Caco-2 (cell line): ENCODE measurements around the gene LRRC72. TPM values are rescaled to one million over a fixed set of nuclear protein-coding genes. Genes with fewer than 3 reads are reported as not detected.

Experiments used
- BruUV-seq: library from RNA; stranded (reverse); fragments of 400-500 nt; replicated peaks from 2 replicates; lab custom pipeline; 2021; lab: Mats Ljungman, UMichigan
- CTCF ChIA-PET: fragments of 300-600 bp; sonication (Branson Sonifier 250); formaldehyde crosslinking; loops from one replicate; lab custom pipeline; 2022; ENCODE audit warnings: antibody characterized with exemption; lab: Charles Lee
- POLR2A ChIA-PET: fragments of 300-600 bp; sonication (Branson Sonifier 250); formaldehyde crosslinking; loops from one replicate; lab custom pipeline; 2022; ENCODE audit warnings: antibody characterized with exemption; lab: Charles Lee
- DNase-seq, 2 experiments: peaks; one replicate each; pipeline versions ENCODE4 v3.0.0 to v3.0.0-alpha.2; 2020 to 2022
- H3K27me3 ChIP-seq: replicated peaks from 2 replicates; pipeline ENCODE4 v1.6.0; 2011; ENCODE audit warnings: low read length; ENCODE audit not compliant: control insufficient read depth, insufficient read depth
- H3K36me3 ChIP-seq: 2 replicates; pipeline ENCODE4 v1.5.1; 2011; ENCODE audit warnings: low read length; ENCODE audit not compliant: control insufficient read depth, insufficient read depth
- H3K4me1 ChIP-seq: fragments of 250-450 bp; sonication (Bioruptor Pico); 2 replicates; pipeline ENCODE4 v1.5.1; 2020; ENCODE audit warnings: mild to moderate bottlenecking
- H3K4me3 ChIP-seq: 2 replicates; pipeline ENCODE4 v1.5.1; 2011; ENCODE audit warnings: low read depth, mild to moderate bottlenecking, control low read depth, low read length
- H3K9me3 ChIP-seq: fragments of 250-450 bp; sonication (Bioruptor Pico); 2 replicates; pipeline ENCODE4 v1.5.1; 2020; ENCODE audit warnings: mild to moderate bottlenecking, moderate library complexity
- H3K27ac Mint-ChIP-seq: one replicate; pipeline ENCODE4 v1.8.0; 2022; ENCODE audit warnings: mixed read lengths; ENCODE audit not compliant: unreplicated experiment
- H3K27me3 Mint-ChIP-seq: one replicate; pipeline ENCODE4 v1.8.0; 2022; ENCODE audit warnings: mixed read lengths; ENCODE audit not compliant: insufficient read depth, unreplicated experiment
- H3K36me3 Mint-ChIP-seq: one replicate; pipeline ENCODE4 v1.8.0; 2022; ENCODE audit warnings: mild to moderate bottlenecking, mixed read lengths; ENCODE audit not compliant: insufficient read depth, unreplicated experiment
- H3K4me1 Mint-ChIP-seq: one replicate; pipeline ENCODE4 v1.8.0; 2022; ENCODE audit warnings: low read depth, mixed read lengths; ENCODE audit not compliant: unreplicated experiment
- H3K4me3 Mint-ChIP-seq: one replicate; pipeline ENCODE4 v1.8.0; 2022; ENCODE audit warnings: mild to moderate bottlenecking, moderate library complexity, mixed read lengths; ENCODE audit not compliant: unreplicated experiment
- H3K9me3 Mint-ChIP-seq: one replicate; pipeline ENCODE4 v1.8.0; 2022; ENCODE audit warnings: mixed read lengths; ENCODE audit not compliant: unreplicated experiment
- intact Hi-C: fragments of 100-400 bp; cut with micrococcal nuclease; formaldehyde crosslinking; loops from one replicate; pipeline ENCODE4 v1.10.0; 2022; ENCODE audit not compliant: unreplicated experiment
- total RNA-seq: library from RNA; stranded (reverse); gene quantifications from 2 replicates; pipeline ENCODE4 v1.2.3, GENCODE V29; 2022
- TF ChIP-seq, protein P1 (sequence below), 2 experiments: fragments of 200-600 bp in 1 of 2; IDR thresholded peaks; 1 replicate in 1 of 2; 2 replicates in 1 of 2; pipeline versions ENCODE4 v1.5.1 to v1.8.0; 2011 to 2022; ENCODE audit warnings: antibody characterized with exemption in 1 of 2, control low read depth in 1 of 2, inconsistent platforms in 1 of 2, low read depth in 1 of 2, low read length in 1 of 2, mild to moderate bottlenecking in 1 of 2, moderate library complexity in 1 of 2; ENCODE audit not compliant: insufficient read depth in 1 of 2, severe bottlenecking in 1 of 2, unreplicated experiment in 1 of 2

The LRRC72 gene
- total RNA-seq, 1 experiment from 2014 or later, result not detected

DNA sequence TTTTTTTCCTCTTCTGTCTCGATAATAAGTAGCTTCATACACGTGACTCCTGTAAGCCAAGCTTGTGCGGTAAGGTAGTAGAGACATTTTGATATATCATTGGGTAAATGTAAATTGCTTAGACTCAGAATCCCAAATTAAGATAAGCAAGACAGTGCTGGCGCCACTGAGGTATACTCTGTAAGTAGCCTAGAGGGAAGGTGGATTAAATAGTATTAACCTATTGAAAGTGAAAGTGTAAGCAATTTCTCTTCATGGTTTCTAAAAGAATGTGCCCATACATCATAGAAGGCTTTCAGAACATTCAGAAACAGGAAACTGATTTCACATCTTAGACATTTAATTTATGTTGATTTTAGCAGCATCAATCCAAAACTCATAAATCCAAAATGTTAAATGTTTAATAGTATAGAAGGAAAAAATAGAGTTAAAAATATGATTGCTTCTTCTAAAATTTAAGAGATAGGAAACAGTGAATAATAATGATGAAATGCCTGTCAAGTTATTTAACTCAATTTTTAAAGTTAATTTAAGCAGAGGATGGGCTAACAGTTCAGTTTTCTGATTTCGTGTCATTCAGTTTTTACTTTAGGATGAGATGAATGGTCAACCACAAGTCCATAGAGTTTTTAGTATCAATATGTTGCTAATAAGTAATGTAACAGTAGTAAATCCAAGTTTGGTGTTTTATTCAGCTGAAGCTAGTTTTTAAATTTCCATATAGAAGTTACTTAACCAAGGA lies 36.8 kb downstream of the LRRC72 start:
- intact Hi-C loops, result no loop called here
- BruUV-seq, result no TSS peak
- no peak overlapping the region for H3K4me3 Mint-ChIP-seq
- H3K4me1 Mint-ChIP-seq, result peaks cover 22% of the 10 kb centered on the region
- no peaks in the 10 kb centered on the region for H3K9me3 Mint-ChIP-seq
- H3K4me3 ChIP-seq, result no peak overlapping the region
- H3K27me3 ChIP-seq, result no peaks in the 10 kb centered on the region
- POLR2A ChIA-PET, result no interaction called here
- CTCF ChIA-PET, result interaction anchor here (1.9 kb wide), 1 partner anchor 21 kb away, joined by 26 read pairs; no protein-coding TSS in a partner anchor
- H3K27me3 Mint-ChIP-seq, result no peaks in the 10 kb centered on the region
- no peaks in the 10 kb centered on the region for H3K9me3 ChIP-seq
- TF ChIP-seq, protein P1, sequence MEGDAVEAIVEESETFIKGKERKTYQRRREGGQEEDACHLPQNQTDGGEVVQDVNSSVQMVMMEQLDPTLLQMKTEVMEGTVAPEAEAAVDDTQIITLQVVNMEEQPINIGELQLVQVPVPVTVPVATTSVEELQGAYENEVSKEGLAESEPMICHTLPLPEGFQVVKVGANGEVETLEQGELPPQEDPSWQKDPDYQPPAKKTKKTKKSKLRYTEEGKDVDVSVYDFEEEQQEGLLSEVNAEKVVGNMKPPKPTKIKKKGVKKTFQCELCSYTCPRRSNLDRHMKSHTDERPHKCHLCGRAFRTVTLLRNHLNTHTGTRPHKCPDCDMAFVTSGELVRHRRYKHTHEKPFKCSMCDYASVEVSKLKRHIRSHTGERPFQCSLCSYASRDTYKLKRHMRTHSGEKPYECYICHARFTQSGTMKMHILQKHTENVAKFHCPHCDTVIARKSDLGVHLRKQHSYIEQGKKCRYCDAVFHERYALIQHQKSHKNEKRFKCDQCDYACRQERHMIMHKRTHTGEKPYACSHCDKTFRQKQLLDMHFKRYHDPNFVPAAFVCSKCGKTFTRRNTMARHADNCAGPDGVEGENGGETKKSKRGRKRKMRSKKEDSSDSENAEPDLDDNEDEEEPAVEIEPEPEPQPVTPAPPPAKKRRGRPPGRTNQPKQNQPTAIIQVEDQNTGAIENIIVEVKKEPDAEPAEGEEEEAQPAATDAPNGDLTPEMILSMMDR (IDR thresholded peaks at IDR 0.05; ENCODE audit: insufficient read depth in 1 of 2, low read depth in 1 of 2, low read length in 1 of 2, severe bottlenecking in 1 of 2, unreplicated experiment in 1 of 2), result no peak
- H3K36me3 Mint-ChIP-seq, result no peaks in the 10 kb centered on the region
- H3K27ac Mint-ChIP-seq, result no peak overlapping the region
- no peak for DNase-seq
- peaks cover 7% of the 10 kb centered on the region for H3K4me1 ChIP-seq
- no peaks in the 10 kb centered on the region for H3K36me3 ChIP-seq

- no peaks in the 10 kb centered on the region for H3K36me3 Mint-ChIP-seq
- no peaks in the 10 kb centered on the region for H3K9me3 Mint-ChIP-seq
- no peak for DNase-seq
- H3K4me3 ChIP-seq, result no peak overlapping the region
- no peaks in the 10 kb centered on the region for H3K27me3 ChIP-seq
- H3K4me1 Mint-ChIP-seq, result peaks cover 22% of the 10 kb centered on the region
- H3K27ac Mint-ChIP-seq, result no peak overlapping the region
- H3K9me3 ChIP-seq, result no peaks in the 10 kb centered on the region
- POLR2A ChIA-PET, result interaction anchor here (1.3 kb wide), 1 partner anchor 22 kb away, joined by 6 read pairs; no protein-coding TSS in a partner anchor
- H3K4me3 Mint-ChIP-seq, result no peak overlapping the region
- no peaks in the 10 kb centered on the region for H3K27me3 Mint-ChIP-seq
- H3K36me3 ChIP-seq, result no peaks in the 10 kb centered on the region
- peaks cover 7% of the 10 kb centered on the region for H3K4me1 ChIP-seq
- no TSS peak for BruUV-seq
- intact Hi-C loops, result no loop called here
- TF ChIP-seq, protein P1 (IDR thresholded peaks at IDR 0.05; ENCODE audit: insufficient read depth in 1 of 2, low read depth in 1 of 2, low read length in 1 of 2, severe bottlenecking in 1 of 2, unreplicated experiment in 1 of 2), result no peak
- CTCF ChIA-PET, result interaction anchor here (0.8 to 2.7 kb wide), 13 partner anchors 13 to 780 kb away, joined by 3 to 48 read pairs (median 6); partner anchors contain the start of genes CRPPA and SOSTDC1
Observed at GRCh38 chr7:16564023-16564380, 37.4 kb downstream of the LRRC72 start.

GRCh38 chr7:16564909-16565426 lies 38.3 kb downstream of the LRRC72 start:
- intact Hi-C loops, result loop anchor here (1.0 kb wide), 6 partner anchors 23 to 487 kb away; partner anchors contain the start of gene SOSTDC1
- no TSS peak for BruUV-seq
- Mint-ChIP-seq H3K9me3 (no peaks in the 10 kb centered on the region), H3K36me3 (no peaks in the 10 kb centered on the region), H3K4me3 (no peak overlapping the region), H3K27ac (no peak overlapping the region), H3K4me1 (peaks cover 22% of the 10 kb centered on the region), H3K27me3 (no peaks in the 10 kb centered on the region)
- ChIA-PET POLR2A (interaction anchor here (0.9 to 1.3 kb wide), 2 partner anchors 23 to 99 kb away, joined by 3 to 6 read pairs; partner anchors contain the start of gene SOSTDC1), CTCF (interaction anchor here (0.6 to 2.7 kb wide), 19 partner anchors 8 to 781 kb away, joined by 3 to 48 read pairs (median 5); partner anchors contain the start of genes CRPPA and SOSTDC1)
- H3K27me3 ChIP-seq, result no peaks in the 10 kb centered on the region
- no peak overlapping the region for H3K4me3 ChIP-seq
- H3K36me3 ChIP-seq, result no peaks in the 10 kb centered on the region
- peaks cover 7% of the 10 kb centered on the region for H3K4me1 ChIP-seq
- TF ChIP-seq, protein P1 (IDR thresholded peaks at IDR 0.05; ENCODE audit: insufficient read depth in 1 of 2, low read depth in 1 of 2, low read length in 1 of 2, severe bottlenecking in 1 of 2, unreplicated experiment in 1 of 2), result peak; percentile 64 to 73
- peak in 1 of 2 experiments; percentile 64 for DNase-seq
- H3K9me3 ChIP-seq, result no peaks in the 10 kb centered on the region
